SHP77 treated with DMSO at 0.1 percent for 48 hours (cell line): ENCODE results near the gene METTL8.
A peak's percentile ranks its signal among the peaks of the same experiment; 100 is the strongest.
"Not testable (repeated sequence)": the region's sequence is repeated elsewhere in the genome, so short reads cannot be mapped to it uniquely, and the experiment has no call there.

ENCODE experiments used
- DNase-seq: peaks from one replicate; lab custom pipeline; 2025; lab: John Stamatoyannopoulos, UW

The METTL8 gene

DNA sequence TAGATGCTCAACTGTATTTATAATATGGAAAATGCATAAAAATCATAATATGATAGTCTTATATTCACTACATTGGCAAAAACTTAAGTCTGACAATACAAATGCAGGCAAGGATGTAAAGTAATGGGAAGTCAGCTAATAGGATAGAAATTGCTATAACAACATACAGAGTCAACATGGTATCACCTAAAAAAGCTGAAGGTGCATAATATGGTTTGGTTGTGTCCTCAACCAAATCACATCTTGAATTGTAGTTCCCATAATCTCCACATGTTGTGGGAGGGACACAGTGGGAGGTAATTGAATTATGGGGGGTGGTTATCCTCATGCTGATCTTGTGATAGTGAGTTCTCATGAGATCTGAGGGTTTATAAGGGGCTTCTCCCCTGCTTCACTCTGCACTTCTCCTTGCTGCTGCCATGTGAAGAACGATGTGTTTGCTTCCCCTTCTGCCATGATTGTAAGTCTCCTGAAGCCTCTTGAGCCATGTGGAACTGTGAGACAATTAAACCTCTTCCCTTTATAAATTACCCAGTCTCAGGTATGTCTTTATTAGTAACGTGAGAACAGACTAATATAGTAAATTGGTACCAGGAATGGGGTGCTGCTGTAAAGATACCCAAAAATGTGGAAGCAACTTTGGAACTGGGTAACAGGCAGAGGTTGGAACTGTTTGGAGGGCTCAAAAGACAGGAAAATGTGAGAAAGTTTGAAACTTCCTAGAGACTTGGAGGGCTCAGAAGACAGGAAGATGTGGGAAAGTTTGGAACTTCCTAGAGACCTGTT is 10.9 kb downstream of the METTL8 start:
- not testable (repeated sequence) for DNase-seq

DNA sequence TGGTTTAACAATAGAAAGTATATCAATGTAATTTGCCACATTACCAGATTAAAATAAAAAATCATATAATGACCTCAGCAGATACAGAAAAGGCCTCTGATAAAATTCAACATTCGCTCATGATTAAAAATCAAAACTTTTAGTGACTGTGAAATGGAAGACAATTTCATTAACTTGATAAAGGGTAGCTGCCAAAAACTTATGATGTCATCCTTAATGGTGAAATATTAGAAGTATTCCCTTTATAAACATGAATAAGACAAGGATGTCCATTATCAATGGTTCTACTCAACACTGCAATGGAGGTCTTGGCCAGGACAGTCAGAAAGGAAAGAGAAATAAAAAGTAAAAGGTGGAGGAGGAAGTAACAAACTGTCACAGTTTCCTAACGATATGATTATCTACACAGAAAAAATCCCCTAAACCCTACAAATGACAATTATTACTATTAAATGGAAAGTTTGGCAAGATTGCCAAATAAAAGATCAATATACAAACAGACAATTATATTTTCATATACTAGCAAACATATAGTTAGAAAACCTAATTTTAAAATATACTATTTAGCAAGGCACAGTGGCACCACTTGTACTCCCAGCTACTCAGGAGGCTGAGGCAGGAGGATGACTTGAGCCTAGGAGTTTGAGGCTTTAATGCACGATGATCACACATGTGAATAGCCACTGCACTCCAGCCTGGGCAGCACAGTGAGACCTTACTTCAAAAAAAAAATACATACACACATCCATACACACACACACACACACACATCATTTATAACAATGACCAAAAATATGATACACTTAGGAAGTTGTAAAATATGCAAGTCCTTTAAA is 12.8 kb downstream of the METTL8 start:
- DNase-seq, result no peak

DNA sequence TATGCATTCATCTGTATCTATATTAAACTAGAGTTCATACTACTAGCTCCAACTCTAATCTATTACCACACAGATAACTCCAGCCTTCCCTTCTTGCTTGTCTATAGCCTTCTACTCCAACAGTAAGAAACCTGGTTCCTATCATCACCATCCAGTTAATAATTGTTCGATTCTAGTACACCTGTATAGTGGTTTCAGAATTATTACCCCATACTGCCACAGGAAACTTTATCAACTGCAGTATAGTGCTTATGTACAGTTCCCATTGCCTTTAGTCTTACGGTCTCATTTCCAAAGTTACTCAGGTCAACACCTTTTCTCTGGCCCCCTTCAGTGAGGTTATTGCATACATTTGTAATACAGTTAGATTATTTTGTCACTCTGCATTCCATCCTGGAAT is 14.5 kb downstream of the METTL8 start:
- no peak for DNase-seq

- DNase-seq, result peak; percentile 53
Observed at GRCh38 chr2:171416009-171416926, 17.5 kb downstream of the METTL8 start.

GRCh38 chr2:171414645-171415044 is 19.1 kb downstream of the METTL8 start:
- not testable (repeated sequence) for DNase-seq

DNA sequence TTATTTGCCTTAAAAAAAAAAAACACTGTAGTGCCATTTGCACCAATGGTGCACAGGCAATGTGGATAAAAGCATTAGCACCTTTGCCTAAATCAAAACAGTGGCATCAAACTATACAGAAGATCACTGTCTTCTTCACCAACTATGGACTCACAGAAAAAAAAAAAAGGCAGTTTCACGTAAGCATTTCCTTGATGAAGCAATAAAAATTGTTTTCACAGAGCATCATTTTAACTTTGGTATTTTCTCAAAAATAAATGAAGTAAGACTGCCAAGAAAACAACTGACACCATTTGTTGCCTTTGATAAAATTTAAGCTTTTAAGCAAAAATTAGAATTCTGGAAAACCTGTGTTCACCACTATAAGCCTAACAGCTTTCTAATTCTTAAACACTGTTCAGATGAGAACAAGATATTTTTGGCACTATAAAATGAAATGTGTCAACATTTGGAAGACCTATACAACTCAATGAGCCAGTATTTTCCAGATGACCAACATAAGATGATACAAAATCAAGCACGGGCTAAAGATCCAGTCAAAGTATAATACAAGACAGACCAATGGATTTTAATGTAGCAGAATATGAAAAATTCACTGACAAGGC is 21.1 kb downstream of the METTL8 start:
- no peak for DNase-seq

DNA sequence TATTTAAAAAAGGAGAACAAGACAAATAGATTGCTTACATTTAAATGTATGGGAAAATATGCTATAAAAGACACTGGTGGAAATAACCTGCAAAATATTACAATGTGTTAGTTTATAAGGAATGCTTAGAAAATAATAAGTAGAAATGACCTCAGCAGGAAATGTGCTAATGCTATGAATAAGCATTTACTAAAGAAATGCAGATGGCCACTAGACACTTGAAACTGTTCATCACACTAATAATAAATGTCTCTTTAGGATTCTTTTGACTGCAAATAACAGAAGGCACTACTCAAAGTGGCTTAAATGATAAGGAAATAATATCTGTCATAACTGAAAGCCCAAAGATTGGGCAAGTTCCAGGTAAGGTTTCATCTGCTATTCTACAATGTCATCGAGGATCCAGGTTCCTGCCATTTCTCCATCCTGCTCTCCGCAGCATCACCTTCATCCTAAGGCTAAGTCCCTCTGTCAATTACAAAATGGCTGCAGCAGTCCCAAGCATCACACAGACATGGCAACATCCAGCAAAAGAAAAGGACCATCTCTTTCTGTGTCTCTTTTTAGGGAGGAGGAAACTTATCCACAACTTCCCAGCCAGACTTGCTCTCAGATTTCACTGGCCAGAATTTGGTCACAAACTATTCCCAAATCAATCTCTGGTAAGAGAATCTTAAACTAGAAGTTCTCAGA is 21.9 kb downstream of the METTL8 start:
- DNase-seq, result no peak

GRCh38 chr2:171411214-171411613 is 22.6 kb downstream of the METTL8 start:
- no peak for DNase-seq

DNA sequence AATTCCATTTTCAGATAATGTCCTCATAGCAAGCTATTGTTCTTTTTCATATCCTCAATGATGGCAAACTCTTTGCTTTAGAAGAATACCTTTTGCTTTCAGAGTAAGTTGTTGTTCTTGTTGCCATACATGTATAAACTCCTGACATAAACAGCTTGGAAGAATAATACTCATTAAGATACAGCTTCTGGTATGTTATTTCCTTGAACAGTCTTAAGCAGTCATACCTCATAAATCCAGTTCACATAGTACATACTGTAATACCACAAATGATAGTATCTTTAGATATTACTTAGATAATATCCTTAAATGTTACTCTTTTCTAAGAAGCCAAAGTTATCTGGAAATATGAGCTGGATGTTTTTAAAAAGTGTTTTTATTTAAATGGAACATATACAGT is 23.2 kb downstream of the METTL8 start:
- no peak for DNase-seq

- DNase-seq, result no peak
Observed at GRCh38 chr2:171410101-171410500, 23.7 kb downstream of the METTL8 start.

DNA sequence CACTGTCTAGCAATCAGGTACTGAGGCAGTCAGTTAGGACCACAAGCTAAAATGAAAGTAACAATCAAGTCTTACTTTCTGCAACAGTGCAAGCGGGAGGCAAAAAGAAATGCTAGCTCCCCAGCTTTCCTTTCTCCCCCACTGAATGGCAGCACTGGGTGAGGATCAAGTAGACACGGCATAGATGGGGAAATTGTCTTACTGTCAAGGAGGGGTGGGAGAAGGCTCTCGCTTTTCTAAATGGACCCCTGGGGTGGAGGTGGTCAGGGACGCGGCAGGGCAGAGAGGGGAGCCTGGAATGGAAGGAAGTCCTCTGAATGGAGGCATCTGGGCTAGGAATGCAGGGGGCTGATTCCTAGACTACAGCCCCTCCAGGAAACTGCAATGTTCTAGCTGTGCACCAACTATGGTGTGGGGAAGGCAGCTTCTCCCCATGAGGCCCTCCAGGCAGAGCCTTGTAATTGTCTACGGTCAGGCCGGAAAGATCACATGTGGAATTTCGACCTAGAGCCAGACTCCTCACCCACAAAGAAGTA is 24.3 kb downstream of the METTL8 start:
- no peak for DNase-seq

DNA sequence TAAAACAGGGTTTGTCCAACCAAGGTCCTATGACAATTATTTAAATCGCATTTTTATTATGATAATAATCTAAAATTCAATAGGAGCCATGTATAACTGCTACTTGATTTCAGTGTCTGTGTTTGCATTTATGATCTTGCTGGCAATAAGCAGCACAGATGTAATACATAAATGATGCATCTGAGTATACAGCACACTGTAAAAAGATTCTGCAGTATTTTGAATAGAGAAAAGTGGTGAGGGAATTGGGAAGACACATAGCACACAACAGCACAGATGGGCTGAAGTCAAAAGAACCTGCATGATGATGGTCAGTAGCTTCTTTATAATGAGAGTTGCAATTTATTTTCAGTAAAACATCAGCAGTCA is 26.1 kb downstream of the METTL8 start:
- DNase-seq, result no peak

GRCh38 chr2:171407030-171407675 is 26.6 kb downstream of the METTL8 start:
- no peak for DNase-seq

- no peak for DNase-seq
Observed at GRCh38 chr2:171406044-171406443, 27.7 kb downstream of the METTL8 start.

GRCh38 chr2:171405546-171405945 is 28.2 kb downstream of the METTL8 start:
- no peak for DNase-seq

GRCh38 chr2:171404719-171405118 is 29.1 kb downstream of the METTL8 start:
- no peak for DNase-seq

DNA sequence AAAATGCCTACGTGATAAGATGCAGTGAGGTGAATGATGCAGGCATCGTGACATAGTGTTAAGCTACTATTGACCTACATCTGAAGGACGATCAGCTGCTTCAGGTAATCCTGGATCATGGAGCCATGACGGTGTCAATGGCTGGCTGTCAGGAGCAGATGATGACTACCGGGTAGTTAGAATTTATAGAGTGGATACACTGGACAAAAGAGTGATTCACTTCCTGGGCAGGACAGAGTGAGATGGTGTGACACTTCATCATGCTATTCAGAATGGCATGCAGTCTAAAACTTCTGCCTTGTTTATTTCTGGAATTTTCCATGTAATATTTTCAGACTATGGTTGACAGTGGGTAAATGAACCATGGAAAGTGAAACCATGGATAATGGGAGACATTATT is 29.5 kb downstream of the METTL8 start:
- no peak for DNase-seq

- DNase-seq, result no peak
Observed at GRCh38 chr2:171402906-171403580, 30.7 kb downstream of the METTL8 start.

GRCh38 chr2:171401947-171402346 is 31.8 kb downstream of the METTL8 start:
- DNase-seq, result no peak

DNA sequence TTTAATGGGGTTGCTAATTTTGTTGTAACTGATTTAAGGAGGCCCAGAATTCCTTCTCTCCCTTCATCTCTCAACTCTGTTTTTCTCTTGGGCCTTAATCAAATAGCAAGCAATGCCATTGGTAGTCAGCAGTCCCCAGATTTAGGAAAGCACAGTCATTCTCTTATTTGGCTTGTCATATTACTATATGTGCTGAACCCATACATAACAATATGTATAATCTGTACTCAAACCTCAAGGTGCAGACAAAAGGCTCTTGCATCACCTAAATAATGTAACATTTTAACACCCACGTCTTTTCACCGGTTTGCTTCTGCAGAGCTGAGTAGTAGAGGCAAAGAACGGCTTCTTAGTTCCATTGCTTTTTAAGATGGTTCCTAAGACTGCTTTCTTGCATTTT is 33.4 kb downstream of the METTL8 start:
- no peak for DNase-seq
